ENCODE measurements around the gene GNA14. TPM values are rescaled to one million over a fixed set of nuclear protein-coding genes. Genes with fewer than 3 reads are reported as not detected.

GNA14 gene
- total RNA-seq, 1 experiment from 2014 or later = 0.37 TPM

GRCh38 chr9:77497322-77498198 lies 150.6 kb downstream of the GNA14 start:
- no peaks in the 10 kb centered on the region for H3K79me1 ChIP-seq (ENCODE audit: insufficient read depth, low read depth, low read length, poor library complexity, severe bottlenecking)
- no peak overlapping the region for H3K14ac ChIP-seq (ENCODE audit: insufficient read depth, low read length)
- no peak overlapping the region for H3K4ac ChIP-seq (ENCODE audit: low read depth, low read length)
- H3K36me3 Mint-ChIP-seq (ENCODE audit: insufficient read depth in 1 of 3, low read depth in 3 of 3) = no peaks in the 10 kb centered on the region
- H2BK15ac ChIP-seq (ENCODE audit: low read depth, low read length) = no peak overlapping the region
- no peaks in the 10 kb centered on the region for H4K20me1 ChIP-seq (ENCODE audit: control insufficient read depth, insufficient read depth, insufficient read length)
- no peak overlapping the region for H2AK5ac ChIP-seq (ENCODE audit: insufficient read length, low read length)
- no peak overlapping the region for H3K4me3 Mint-ChIP-seq
- no peaks in the 10 kb centered on the region for H3K23me2 ChIP-seq (ENCODE audit: insufficient read length, low read depth, low read length, poor library complexity, severe bottlenecking)
- WGBS (ENCODE audit: extremely low coverage, insufficient read length, low lambda C conversion rate) = no CpG with 5 or more reads among the region's 6 CpGs
- no peak overlapping the region for H3K4me2 ChIP-seq (ENCODE audit: insufficient read depth, insufficient read length, low read length)
- H2BK5ac ChIP-seq (ENCODE audit: insufficient read length, low read length) = no peak overlapping the region
- H3K79me2 ChIP-seq (ENCODE audit: insufficient read depth, low read length) = no peaks in the 10 kb centered on the region
- H2BK20ac ChIP-seq (ENCODE audit: low read depth, low read length, poor library complexity, severe bottlenecking) = no peak overlapping the region
- H3K56ac ChIP-seq (ENCODE audit: insufficient read length, low read depth, low read length) = no peak overlapping the region
- no peak overlapping the region for H3K18ac ChIP-seq (ENCODE audit: insufficient read length, low read depth, low read length)
- H2BK120ac ChIP-seq (ENCODE audit: low read depth, low read length, poor library complexity, severe bottlenecking) = no peak overlapping the region
- no peak overlapping the region for H3K27ac ChIP-seq (ENCODE audit: insufficient read length, low read depth, low read length)
- H3K9me3 Mint-ChIP-seq = no peaks in the 10 kb centered on the region; a peak in 1 of 5 replicates
- no peak overlapping the region for H4K91ac ChIP-seq (ENCODE audit: insufficient read length, low read depth, low read length)
- peaks cover 4% of the 10 kb centered on the region; the same call in 1 of the 2 replicates for H3K4me1 ChIP-seq (ENCODE audit: insufficient read depth, low read length)
- peak overlapping the region in 1 of 3 experiments; percentile 6; a peak in 2 of 7 replicates for H3K27ac Mint-ChIP-seq
- H3K23ac ChIP-seq (ENCODE audit: insufficient read length, low read depth, low read length) = no peak overlapping the region
- DNase-seq = no peak
- H3K27me3 Mint-ChIP-seq (ENCODE audit: low read depth) = no peaks in the 10 kb centered on the region
- no peak overlapping the region for H3T11ph ChIP-seq (ENCODE audit: low read length)
- no peak overlapping the region for H2BK12ac ChIP-seq (ENCODE audit: insufficient read length, low read depth, low read length)
- TF ChIP-seq, protein P1, sequence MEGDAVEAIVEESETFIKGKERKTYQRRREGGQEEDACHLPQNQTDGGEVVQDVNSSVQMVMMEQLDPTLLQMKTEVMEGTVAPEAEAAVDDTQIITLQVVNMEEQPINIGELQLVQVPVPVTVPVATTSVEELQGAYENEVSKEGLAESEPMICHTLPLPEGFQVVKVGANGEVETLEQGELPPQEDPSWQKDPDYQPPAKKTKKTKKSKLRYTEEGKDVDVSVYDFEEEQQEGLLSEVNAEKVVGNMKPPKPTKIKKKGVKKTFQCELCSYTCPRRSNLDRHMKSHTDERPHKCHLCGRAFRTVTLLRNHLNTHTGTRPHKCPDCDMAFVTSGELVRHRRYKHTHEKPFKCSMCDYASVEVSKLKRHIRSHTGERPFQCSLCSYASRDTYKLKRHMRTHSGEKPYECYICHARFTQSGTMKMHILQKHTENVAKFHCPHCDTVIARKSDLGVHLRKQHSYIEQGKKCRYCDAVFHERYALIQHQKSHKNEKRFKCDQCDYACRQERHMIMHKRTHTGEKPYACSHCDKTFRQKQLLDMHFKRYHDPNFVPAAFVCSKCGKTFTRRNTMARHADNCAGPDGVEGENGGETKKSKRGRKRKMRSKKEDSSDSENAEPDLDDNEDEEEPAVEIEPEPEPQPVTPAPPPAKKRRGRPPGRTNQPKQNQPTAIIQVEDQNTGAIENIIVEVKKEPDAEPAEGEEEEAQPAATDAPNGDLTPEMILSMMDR (conservative IDR thresholded peaks at IDR 0.05) = no peak
- H3K9me3 ChIP-seq (ENCODE audit: control insufficient read depth, low read depth, low read length) = no peaks in the 10 kb centered on the region
- no peak overlapping the region for H4K8ac ChIP-seq (replicated peaks; ENCODE audit: insufficient read length, low read depth, low read length)
- peaks cover 7 to 17% of the 10 kb centered on the region in 2 experiments; a peak in 3 of 4 replicates for H3K4me1 Mint-ChIP-seq
- H3K9ac ChIP-seq (ENCODE audit: extremely low read depth, insufficient read length, low read length) = no peak overlapping the region
- H3K27me3 ChIP-seq (ENCODE audit: insufficient read depth, low read length) = no peaks in the 10 kb centered on the region
- H4K5ac ChIP-seq (ENCODE audit: insufficient read length, low read depth, low read length) = no peak overlapping the region
- no peak overlapping the region for H2AFZ ChIP-seq (ENCODE audit: low read length)
